ENCODE data around the gene TF. TPM values are rescaled to one million over a fixed set of nuclear protein-coding genes. Genes with fewer than 3 reads are reported as not detected.

Gene TF
- total RNA-seq, 4 donors from 2014 or later = 17.0 to 111 (median 31.9) TPM

DNA sequence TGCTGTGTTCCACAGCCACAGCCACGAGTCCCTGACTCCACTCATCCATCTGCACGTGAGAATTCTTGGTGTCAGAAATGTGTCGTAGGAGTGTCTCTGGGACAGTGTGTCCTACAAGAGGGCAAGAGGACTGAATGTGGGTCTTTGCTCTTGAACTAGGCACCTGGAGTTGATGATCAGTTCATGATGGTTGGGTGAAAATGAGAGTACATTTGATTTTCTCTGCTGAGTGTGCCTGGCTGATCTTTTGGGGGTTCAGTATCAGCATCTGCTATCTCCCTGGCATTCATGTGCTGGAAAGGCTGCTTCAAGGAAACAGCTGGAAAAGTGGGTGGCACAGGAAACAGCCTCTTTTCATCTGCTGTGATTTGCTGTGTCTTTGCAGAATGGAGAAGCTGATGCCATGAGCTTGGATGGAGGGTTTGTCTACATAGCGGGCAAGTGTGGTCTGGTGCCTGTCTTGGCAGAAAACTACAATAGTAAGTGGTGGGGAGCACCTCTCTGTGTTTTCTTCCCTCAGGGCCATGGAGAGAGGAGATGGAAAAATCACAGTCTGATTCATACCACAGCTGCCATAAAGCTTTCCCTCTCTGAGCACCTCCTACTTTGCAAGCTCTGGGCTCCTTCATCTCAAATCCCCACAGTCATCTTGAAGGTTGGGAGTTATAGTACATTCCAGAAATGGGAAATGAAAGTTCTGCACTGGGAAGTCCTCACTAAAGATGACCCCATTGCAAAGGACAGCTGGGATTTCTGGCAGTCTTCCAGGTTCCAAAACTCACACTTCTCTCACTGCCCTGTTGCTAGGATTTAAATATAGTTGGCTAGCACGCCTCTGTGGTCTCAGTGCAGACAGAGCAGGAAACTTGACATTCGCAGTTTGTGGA lies 17.8 kb downstream of the TF start:
- DNase-seq (ENCODE audit: low spot score) (no peak), ATAC-seq (ENCODE audit: low FRiP score) (no peak)
- TF ChIP-seq, protein P1, sequence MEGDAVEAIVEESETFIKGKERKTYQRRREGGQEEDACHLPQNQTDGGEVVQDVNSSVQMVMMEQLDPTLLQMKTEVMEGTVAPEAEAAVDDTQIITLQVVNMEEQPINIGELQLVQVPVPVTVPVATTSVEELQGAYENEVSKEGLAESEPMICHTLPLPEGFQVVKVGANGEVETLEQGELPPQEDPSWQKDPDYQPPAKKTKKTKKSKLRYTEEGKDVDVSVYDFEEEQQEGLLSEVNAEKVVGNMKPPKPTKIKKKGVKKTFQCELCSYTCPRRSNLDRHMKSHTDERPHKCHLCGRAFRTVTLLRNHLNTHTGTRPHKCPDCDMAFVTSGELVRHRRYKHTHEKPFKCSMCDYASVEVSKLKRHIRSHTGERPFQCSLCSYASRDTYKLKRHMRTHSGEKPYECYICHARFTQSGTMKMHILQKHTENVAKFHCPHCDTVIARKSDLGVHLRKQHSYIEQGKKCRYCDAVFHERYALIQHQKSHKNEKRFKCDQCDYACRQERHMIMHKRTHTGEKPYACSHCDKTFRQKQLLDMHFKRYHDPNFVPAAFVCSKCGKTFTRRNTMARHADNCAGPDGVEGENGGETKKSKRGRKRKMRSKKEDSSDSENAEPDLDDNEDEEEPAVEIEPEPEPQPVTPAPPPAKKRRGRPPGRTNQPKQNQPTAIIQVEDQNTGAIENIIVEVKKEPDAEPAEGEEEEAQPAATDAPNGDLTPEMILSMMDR (IDR thresholded peaks at IDR 0.05) = no peak

DNA sequence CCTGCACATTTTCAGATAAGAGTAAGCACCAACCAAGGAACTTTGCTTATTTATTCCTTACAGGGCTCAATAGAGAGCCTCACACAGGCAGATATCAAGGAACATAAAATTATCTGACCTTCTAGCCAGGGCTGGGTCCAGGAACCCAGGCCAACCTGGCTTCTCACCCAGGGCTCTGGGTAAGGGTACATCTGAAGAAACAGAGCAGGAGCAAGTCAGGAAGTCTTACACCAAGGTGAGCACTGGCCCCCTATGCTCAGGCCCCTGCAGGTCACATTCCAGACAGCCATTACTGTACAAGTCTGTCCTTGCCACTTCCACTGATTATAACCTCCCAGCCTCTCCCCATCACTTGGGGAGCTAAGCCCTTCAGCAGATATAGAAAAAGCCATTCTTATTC lies 19.1 kb downstream of the TF start:
- DNase-seq (ENCODE audit: low spot score) = no peak
- ATAC-seq (ENCODE audit: low FRiP score) = no peak
- TF ChIP-seq, protein P1 (IDR thresholded peaks at IDR 0.05) = no peak

DNA sequence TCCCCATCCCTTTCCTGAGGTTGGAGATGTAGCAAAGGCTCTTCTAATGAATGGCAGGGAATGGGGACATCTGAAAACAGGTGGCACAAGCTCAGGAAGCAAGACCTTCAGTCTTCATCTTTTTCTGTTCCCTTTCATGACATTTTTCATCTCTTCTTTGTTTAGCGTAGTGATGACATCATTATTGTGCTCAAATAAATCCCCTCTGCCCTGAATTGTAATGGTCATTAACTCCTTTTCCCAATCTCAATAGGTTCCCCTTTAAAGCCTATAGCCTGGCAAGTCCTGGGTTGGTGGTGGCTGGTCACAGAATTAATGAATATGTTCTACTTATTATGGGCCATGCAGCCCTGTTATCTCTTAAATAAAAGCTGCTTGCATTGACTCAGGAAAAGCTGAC lies 21.4 kb downstream of the TF start:
- TF ChIP-seq, protein P1 (IDR thresholded peaks at IDR 0.05) = no peak
- DNase-seq (ENCODE audit: low spot score) (no peak), ATAC-seq (ENCODE audit: low FRiP score) (no peak)

DNA sequence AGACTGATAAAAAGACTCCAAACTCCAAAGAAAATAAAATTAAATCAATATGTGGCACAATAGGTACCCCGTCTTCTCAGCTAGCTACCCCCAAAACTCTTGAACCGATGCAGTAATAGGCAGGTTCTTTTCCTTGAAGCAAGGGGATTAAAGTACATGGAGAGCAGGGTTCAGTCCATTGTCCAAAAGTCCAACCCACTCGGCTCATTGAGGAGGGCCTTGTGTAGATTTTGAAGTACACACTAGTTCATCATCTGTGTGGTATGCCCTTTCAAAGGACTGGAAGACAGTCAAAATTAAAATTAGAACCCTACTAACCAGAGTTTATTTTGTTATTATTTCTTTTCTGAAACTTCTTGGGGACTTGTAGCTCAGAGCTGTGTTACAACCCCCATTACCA lies 23.3 kb downstream of the TF start:
- no peak for ATAC-seq (ENCODE audit: low FRiP score)
- TF ChIP-seq, protein P1 (IDR thresholded peaks at IDR 0.05) = no peak
- no peak for DNase-seq (ENCODE audit: low spot score)

DNA sequence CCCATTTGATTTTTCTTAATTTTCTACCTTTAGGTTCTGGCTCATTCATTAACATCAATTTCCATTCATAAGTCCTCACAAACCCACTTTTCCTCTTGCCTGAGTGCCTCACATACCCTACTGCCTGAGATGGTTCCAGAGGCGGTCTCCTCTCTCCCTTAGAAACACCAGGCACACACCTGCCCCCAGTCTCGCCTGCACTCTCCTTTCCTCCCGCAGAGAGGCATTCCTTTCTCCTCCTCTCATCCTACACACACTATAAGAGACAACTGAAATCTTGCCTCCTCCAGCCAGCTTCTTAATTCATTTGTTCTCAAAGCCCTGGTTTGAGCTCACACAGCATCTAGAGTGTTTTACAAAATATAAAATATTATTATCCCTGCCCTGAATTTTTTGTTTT lies 27.5 kb downstream of the TF start:
- DNase-seq (ENCODE audit: low spot score) (no peak), ATAC-seq (ENCODE audit: low FRiP score) (no peak)
- TF ChIP-seq, protein P1 (IDR thresholded peaks at IDR 0.05) = no peak

DNA sequence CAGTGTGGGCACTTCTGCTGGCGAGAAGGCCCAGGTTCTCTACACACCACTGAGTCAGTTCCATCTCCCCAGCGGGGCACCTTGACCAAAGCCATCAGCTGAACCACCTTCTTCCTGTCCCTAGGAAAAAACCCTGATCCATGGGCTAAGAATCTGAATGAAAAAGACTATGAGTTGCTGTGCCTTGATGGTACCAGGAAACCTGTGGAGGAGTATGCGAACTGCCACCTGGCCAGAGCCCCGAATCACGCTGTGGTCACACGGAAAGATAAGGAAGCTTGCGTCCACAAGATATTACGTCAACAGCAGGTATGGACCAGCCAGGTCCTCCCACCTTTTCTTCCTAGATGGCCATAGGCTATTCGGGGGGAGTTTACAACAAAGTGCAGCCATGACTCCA lies 29.1 kb downstream of the TF start:
- DNase-seq (ENCODE audit: low spot score) (no peak), ATAC-seq (ENCODE audit: low FRiP score) (no peak)
- TF ChIP-seq, protein P1 (IDR thresholded peaks at IDR 0.05) = no peak

DNA sequence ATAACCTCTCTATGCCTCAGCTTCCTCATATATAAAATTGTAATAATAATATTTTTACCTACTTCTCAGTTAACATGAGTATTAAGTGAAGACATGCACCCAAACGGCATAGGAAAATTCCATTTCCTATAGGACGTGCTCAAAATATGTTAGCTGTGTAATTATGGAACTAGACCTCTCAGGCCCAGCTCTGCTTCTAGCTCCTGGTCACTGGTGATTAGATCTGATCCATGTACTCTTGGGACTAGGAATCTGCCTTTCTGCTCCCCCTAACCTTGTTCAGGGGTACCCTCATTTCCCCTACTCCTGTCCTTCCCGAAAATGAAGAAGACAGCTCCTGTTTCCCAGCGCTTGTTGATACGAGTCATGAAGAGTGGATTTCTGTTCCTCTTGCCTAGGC lies 29.6 kb downstream of the TF start:
- no peak for ATAC-seq (ENCODE audit: low FRiP score)

More for the DNA sequence above, 29.6 kb downstream of the TF start:
- DNase-seq (ENCODE audit: low spot score) = no peak
- TF ChIP-seq, protein P1 (IDR thresholded peaks at IDR 0.05) = no peak

Measured in omental fat pad (tissue), 4 donors.